Suprapubic skin (tissue), 3 donors: ENCODE data around the gene MGAT4B.

Source experiments
- CTCF ChIP-seq, 2 donors: fragments of 200-600 bp in 1 of 2; fragments of 450-650 bp in 1 of 2; sonication (generic) in 1 of 2; IDR thresholded peaks; one replicate each; pipeline ENCODE4 v1.5.1; 2016 to 2019; ENCODE audit warnings: antibody characterized with exemption in 2 of 2, mild to moderate bottlenecking in 1 of 2, moderate library complexity in 1 of 2
- EP300 ChIP-seq: sonication (generic); formaldehyde crosslinking; IDR thresholded peaks from one replicate; pipeline ENCODE4 v1.6.1; 2017; ENCODE audit warnings: antibody characterized with exemption

- TF ChIP-seq CTCF (IDR thresholded peaks at IDR 0.05) = no peak
- TF ChIP-seq EP300 = no peak
These were observed 33.7 kb upstream of the MGAT4B start for GRCh38 chr5:179840321-179840720.
